Sigmoid colon (tissue), 7 donors: ENCODE data around the gene MRRF. TPM values are rescaled to one million over a fixed set of nuclear protein-coding genes. Genes with fewer than 3 reads are reported as not detected.
A peak's percentile ranks its signal among the peaks of the same experiment; 100 is the strongest.

Source experiments
- DNase-seq: peaks from one replicate; pipeline ENCODE4 v3.0.0-alpha.2; 2019
- H3K27ac ChIP-seq, 4 donors: fragments of 200-600 bp; sonication (generic); one replicate each; pipeline ENCODE4 v1.5.1; 2016 to 2019; ENCODE audit warnings: mild to moderate bottlenecking in 1 of 4
- H3K27me3 ChIP-seq, 3 donors: fragments of 200-600 bp; sonication (generic); one replicate each; pipeline ENCODE4 v1.5.1; 2019; ENCODE audit warnings: mild to moderate bottlenecking in 1 of 3
- H3K36me3 ChIP-seq, 4 donors: fragments of 200-600 bp; sonication (generic); one replicate each; pipeline ENCODE4 v1.5.1; 2016 to 2019
- H3K4me1 ChIP-seq, 4 donors: fragments of 200-600 bp; sonication (generic); one replicate each; pipeline ENCODE4 v1.5.1; 2017 to 2019
- H3K4me3 ChIP-seq, 4 donors: fragments of 200-600 bp; sonication (generic); one replicate each; pipeline ENCODE4 v1.5.1; 2017 to 2019; ENCODE audit warnings: mild to moderate bottlenecking in 2 of 4, moderate library complexity in 1 of 4
- H3K9me3 ChIP-seq, 4 donors: fragments of 200-600 bp in 3 of 4; sonication (generic) in 3 of 4; one replicate each; pipeline versions ENCODE4 v1.5.1 to v1.6.1; 2013 to 2019
- CTCF ChIP-seq, 4 experiments: fragments of 450-650 bp in 3 of 4; fragments of 200-600 bp in 1 of 4; IDR thresholded peaks; one replicate each; pipeline ENCODE4 v1.5.1; 2016 to 2019; ENCODE audit warnings: antibody characterized with exemption in 4 of 4, mild to moderate bottlenecking in 3 of 4, moderate library complexity in 2 of 4
- EP300 ChIP-seq, 4 donors: sonication (generic); formaldehyde crosslinking; IDR thresholded peaks; one replicate each; pipeline ENCODE4 v1.6.1; 2017; ENCODE audit warnings: antibody characterized with exemption in 4 of 4
- POLR2A ChIP-seq, 2 donors: fragments of 450-650 bp; IDR thresholded peaks; one replicate each; pipeline ENCODE4 v1.6.1; 2016; ENCODE audit warnings: antibody characterized with exemption in 2 of 2, mild to moderate bottlenecking in 2 of 2, moderate library complexity in 2 of 2
- POLR2AphosphoS5 ChIP-seq, 4 donors: sonication (generic); formaldehyde crosslinking; IDR thresholded peaks; one replicate each; pipeline ENCODE4 v1.6.1; 2017; ENCODE audit warnings: antibody characterized with exemption in 4 of 4
- WGBS, 2 donors: extraction: QIAGEN DNeasy Blood & Tissue Kit; methylation state at CpG; one replicate each; pipeline ENCODE4 v1.1.7; 2013; 5-methylcytosine and 5-hydroxymethylcytosine counted together
- intact Hi-C: fragments of 100-400 bp; cut with DNase I; formaldehyde crosslinking; loops from one replicate; pipeline ENCODE4 v1.15.1; 2023
- polyA plus RNA-seq, 3 donors: library from polyadenylated mRNA; stranded (reverse); fragments of 200-250 nt; gene quantifications; one replicate each; pipeline ENCODE4 v1.2.3, GENCODE V29; 2013
- total RNA-seq, 4 donors: library from RNA; depleted of rRNA; stranded (reverse); fragments of >200 nt; gene quantifications; one replicate each; pipeline ENCODE4 v1.1.0, GENCODE V29; 2016
- donor health status: healthy with polysubstance abuse.
- donor health status: Bipolar disorder and iron deficiency.
- donor health status: healthy.

The MRRF gene
- total and polyA plus RNA-seq, 7 donors, result 29.9 to 46.7 (median 38.2) TPM

- DNase-seq, result peak; percentile 86
- 6 to 8% methylated on average over 39 of the region's 39 CpGs for WGBS, 2 donors
Observed at GRCh38 chr9:122370869-122371755, 106.4 kb downstream of the MRRF start, which contains the start of gene PTGS1. TSS of gene PTGS1 (plus strand) at chr9:122371024. CDS start at chr9:122371085, 61 bp downstream.

GRCh38 chr9:122371846-122372245 lies 107.2 kb downstream of the MRRF start:
- peaks cover 0 to 65% (median 58%) of the 10 kb centered on the region in 4 donors for H3K4me1 ChIP-seq
- 77 to 94% methylated on average over 8 of the region's 8 CpGs for WGBS, 2 donors
- no peaks in the 10 kb centered on the region for H3K9me3 ChIP-seq
- intact Hi-C loops, result loop anchor here (5.0 to 10.0 kb wide), 2 partner anchors 80 to 453 kb away; partner anchors contain the start of gene PDCL
- peak in 1 of 4 donors; percentile 29 for TF ChIP-seq POLR2AphosphoS5 (IDR thresholded peaks at IDR 0.05)
- no peak for TF ChIP-seq EP300 (IDR thresholded peaks at IDR 0.05)
- no peaks in the 10 kb centered on the region for H3K36me3 ChIP-seq
- no peaks in the 10 kb centered on the region for H3K27me3 ChIP-seq
- H3K27ac ChIP-seq, result peak overlapping the region; percentile 90 to 95 (median 90)
- DNase-seq, result peak; percentile 62
- H3K4me3 ChIP-seq, result peak overlapping the region; percentile 65 to 74 (median 68)

More at GRCh38 chr9:122370869-122371755, 106.4 kb downstream of the MRRF start, which contains the start of gene PTGS1:
- TF ChIP-seq POLR2AphosphoS5 (IDR thresholded peaks at IDR 0.05) (peak; percentile 86 to 96 (median 91)), EP300 (IDR thresholded peaks at IDR 0.05) (no peak), CTCF (IDR thresholded peaks at IDR 0.05) (no peak), POLR2A (IDR thresholded peaks at IDR 0.05) (peak; percentile 43 to 83)
- Histone ChIP-seq H3K36me3 (no peaks in the 10 kb centered on the region), H3K27me3 (no peaks in the 10 kb centered on the region), H3K4me1 (peaks cover 0 to 64% (median 57%) of the 10 kb centered on the region in 4 donors), H3K9me3 (no peaks in the 10 kb centered on the region), H3K4me3 (peak within 1 kb of the TSS; percentile 65 to 74 (median 68)), H3K27ac (peak within 1 kb of the TSS; percentile 90 to 95 (median 90))
- intact Hi-C loops, result loop anchor here (5.0 to 10.0 kb wide), 2 partner anchors 81 to 454 kb away; partner anchors contain the start of gene PDCL

- DNase-seq, result peak; percentile 64
- Histone ChIP-seq H3K4me3 (peak overlapping the region; percentile 65 to 74 (median 68)), H3K27ac (peak overlapping the region; percentile 90 to 95 (median 90)), H3K36me3 (peaks cover 0 to under 1% (median under 1%) of the 10 kb centered on the region in 4 donors), H3K4me1 (peaks cover 0 to 71% (median 66%) of the 10 kb centered on the region in 4 donors), H3K27me3 (no peaks in the 10 kb centered on the region), H3K9me3 (no peaks in the 10 kb centered on the region)
- 81 to 82% methylated on average over 19 of the region's 19 CpGs for WGBS, 2 donors
- intact Hi-C loops, result loop anchor here (5.0 to 10.0 kb wide), 2 partner anchors 79 to 452 kb away; partner anchors contain the start of gene PDCL
- TF ChIP-seq EP300 (IDR thresholded peaks at IDR 0.05) (no peak), POLR2A (IDR thresholded peaks at IDR 0.05) (no peak), POLR2AphosphoS5 (IDR thresholded peaks at IDR 0.05) (no peak), CTCF (IDR thresholded peaks at IDR 0.05) (no peak)
Observed at GRCh38 chr9:122372856-122373845, 108.5 kb downstream of the MRRF start.

- 10 to 35% methylated on average over 14 of the region's 14 CpGs for WGBS, 2 donors
- Histone ChIP-seq H3K4me3 (peak overlapping the region in 3 of 4 donors; percentile 22 to 69 (median 28)), H3K9me3 (no peaks in the 10 kb centered on the region), H3K27me3 (no peaks in the 10 kb centered on the region), H3K4me1 (peaks cover 0 to 77% (median 72%) of the 10 kb centered on the region in 4 donors), H3K27ac (peak overlapping the region; percentile 90 to 95 (median 90)), H3K36me3 (peaks cover 7 to 17% (median 13%) of the 10 kb centered on the region in 4 donors)
- DNase-seq, result peak; percentile 95
- no peak for TF ChIP-seq EP300 (IDR thresholded peaks at IDR 0.05)
- TF ChIP-seq POLR2AphosphoS5 (IDR thresholded peaks at IDR 0.05), result peak; percentile 67 to 86 (median 80)
- TF ChIP-seq POLR2A (IDR thresholded peaks at IDR 0.05), result peak; percentile 40 to 51
- TF ChIP-seq CTCF (IDR thresholded peaks at IDR 0.05), result no peak
- intact Hi-C loops, result loop anchor here (5.0 to 10.0 kb wide), 2 partner anchors 77 to 450 kb away; partner anchors contain the start of gene PDCL
Observed at GRCh38 chr9:122374885-122375420, 110.3 kb downstream of the MRRF start.
